PC-3 (cell line): ENCODE measurements around the gene PCED1B. TPM values are rescaled to one million over a fixed set of nuclear protein-coding genes. Genes with fewer than 3 reads are reported as not detected.

Source experiments
- ATAC-seq: fragments of 200-7000 bp; cut with Tn5 transposase; 2 replicates; pipeline ENCODE4 v1.9.1; 2020; ENCODE audit warnings: mild to moderate bottlenecking, moderate library complexity
- BruUV-seq: library from RNA; stranded (reverse); fragments of 400-500 nt; replicated peaks from 2 replicates; lab custom pipeline; 2021; lab: Mats Ljungman, UMichigan
- CTCF ChIA-PET: fragments of 300-600 bp; sonication (Branson Sonifier 250); formaldehyde crosslinking; loops from one replicate; lab custom pipeline; 2022; ENCODE audit warnings: antibody characterized with exemption; lab: Charles Lee
- POLR2A ChIA-PET: fragments of 300-600 bp; sonication (Branson Sonifier 250); formaldehyde crosslinking; loops from one replicate; lab custom pipeline; 2022; ENCODE audit warnings: antibody characterized with exemption; ENCODE audit not compliant: unreplicated experiment; lab: Charles Lee
- DNase-seq: peaks from one replicate; pipeline ENCODE4 v3.0.0-alpha.2; 2015
- H2AFZ ChIP-seq: fragments of 300-600 bp; sonication (generic); 2 replicates; pipeline ENCODE4 v1.6.0; 2016; ENCODE audit warnings: antibody characterized with exemption, low read length
- H3F3A ChIP-seq: fragments of 300-600 bp; sonication (generic); one replicate; pipeline ENCODE4 v1.6.0; 2017; ENCODE audit warnings: antibody characterized with exemption, low read length, control low read depth, mild to moderate bottlenecking; ENCODE audit not compliant: unreplicated experiment
- H3K27ac ChIP-seq: fragments of 300-600 bp; sonication (generic); 2 replicates; pipeline ENCODE4 v1.5.1; 2016; ENCODE audit warnings: mild to moderate bottlenecking, low read length
- H3K27me3 ChIP-seq: fragments of 300-600 bp; sonication (generic); 2 replicates; pipeline ENCODE4 v1.6.1; 2016; ENCODE audit warnings: low read length, mixed read lengths
- H3K36me3 ChIP-seq: fragments of 300-600 bp; sonication (generic); 2 replicates; pipeline ENCODE4 v1.6.1; 2016; ENCODE audit warnings: low read depth, mixed run types, low read length, mixed read lengths
- H3K4me1 ChIP-seq: fragments of 300-600 bp; sonication (generic); 2 replicates; pipeline ENCODE4 v1.5.1; 2016; ENCODE audit warnings: low read length; ENCODE audit not compliant: insufficient read depth
- H3K4me2 ChIP-seq: fragments of 300-600 bp; sonication (generic); 2 replicates; pipeline ENCODE4 v1.6.0; 2016; ENCODE audit warnings: low read length
- H3K4me3 ChIP-seq: fragments of 300-600 bp; sonication (generic); 2 replicates; pipeline ENCODE4 v1.5.1; 2016; ENCODE audit warnings: mild to moderate bottlenecking, low read length, mixed read lengths
- H3K79me2 ChIP-seq: fragments of 300-600 bp; sonication (generic); 2 replicates; pipeline ENCODE4 v1.6.1; 2017; ENCODE audit warnings: low read length, mixed read lengths
- H3K9ac ChIP-seq: fragments of 300-600 bp; sonication (generic); 2 replicates; pipeline ENCODE4 v1.6.0; 2016; ENCODE audit warnings: mild to moderate bottlenecking, low read length
- H3K9me2 ChIP-seq: fragments of 300-600 bp; sonication (generic); replicated peaks from 2 replicates; pipeline ENCODE4 v1.6.1; 2016; ENCODE audit warnings: mixed run types, low read length, mixed read lengths
- H3K9me3 ChIP-seq: fragments of 300-600 bp; sonication (generic); 2 replicates; pipeline ENCODE4 v1.6.1; 2016; ENCODE audit warnings: low read length, mixed read lengths
- H4K20me1 ChIP-seq: fragments of 300-600 bp; sonication (generic); 2 replicates; pipeline ENCODE4 v1.6.1; 2016; ENCODE audit warnings: low read length, mixed read lengths
- CTCF ChIP-seq: fragments of 300-600 bp; sonication (generic); conservative IDR thresholded peaks from 2 replicates; pipeline ENCODE4 v1.5.1; 2017; ENCODE audit warnings: antibody characterized with exemption, low read depth, mild to moderate bottlenecking, low read length
- EZH2 ChIP-seq: fragments of 300-600 bp; sonication (generic); IDR thresholded peaks from one replicate; pipeline ENCODE4 v1.6.1; 2017; ENCODE audit warnings: antibody characterized with exemption, mild to moderate bottlenecking, low read length; ENCODE audit not compliant: unreplicated experiment
- EZH2phosphoT487 ChIP-seq: fragments of 300-600 bp; sonication (generic); IDR thresholded peaks from 2 replicates; pipeline ENCODE4 v1.6.1; 2018; ENCODE audit warnings: mild to moderate bottlenecking, antibody characterized with exemption, low read length, borderline replicate concordance
- intact Hi-C: fragments of 100-400 bp; cut with micrococcal nuclease; formaldehyde crosslinking; loops from 2 replicates; pipeline ENCODE4 v1.9.0; 2023
- microRNA-seq: library from miRNA; unstranded; fragments of <30 nt; microRNA quantifications from one replicate; pipeline ENCODE4 v1.1.0, GENCODE V29; 2020; ENCODE audit not compliant: unreplicated experiment
- total RNA-seq: library from RNA; depleted of rRNA; stranded (reverse); fragments of >200 nt; gene quantifications from 2 replicates; pipeline ENCODE4 v1.2.3, GENCODE V29; 2014; rRNA removed

The PCED1B gene
- total RNA-seq, 1 experiment from 2014 or later, result 1.0 TPM

- DNase-seq, result peak; percentile 49
- BruUV-seq, result no TSS peak
- TF ChIP-seq EZH2 (no peak), CTCF (no peak), EZH2phosphoT487 (no peak)
- Histone ChIP-seq H3K9me3 (no peaks in the 10 kb centered on the region), H3K4me3 (no peak overlapping the region), H3K4me1 (peaks cover 38% of the 10 kb centered on the region), H2AFZ (no peak overlapping the region), H3K27me3 (no peaks in the 10 kb centered on the region), H3K79me2 (no peaks in the 10 kb centered on the region), H3K9me2 (no peaks in the 10 kb centered on the region), H3K9ac (no peak overlapping the region), H3K27ac (0 out of 2 replicates have a peak overlapping the region, but pooled peaks have one; percentile 7), H3K4me2 (no peak overlapping the region), H3K36me3 (no peaks in the 10 kb centered on the region), H4K20me1 (no peaks in the 10 kb centered on the region), H3F3A (peaks cover 3% of the 10 kb centered on the region)
- CTCF ChIA-PET, result no interaction called here
- ATAC-seq, result no peak
- POLR2A ChIA-PET, result no interaction called here
- intact Hi-C loops, result no loop called here
Measured at GRCh38 chr12:47281667-47282171, 202.3 kb downstream of the PCED1B start.

- Histone ChIP-seq H3K27me3 (no peaks in the 10 kb centered on the region), H3K4me3 (no peak overlapping the region), H3K79me2 (no peaks in the 10 kb centered on the region), H4K20me1 (no peaks in the 10 kb centered on the region), H3K4me1 (peaks cover 33% of the 10 kb centered on the region), H3K9me2 (no peaks in the 10 kb centered on the region), H3K4me2 (no peak overlapping the region), H2AFZ (no peak overlapping the region), H3F3A (peaks cover 2% of the 10 kb centered on the region), H3K36me3 (no peaks in the 10 kb centered on the region), H3K9ac (no peak overlapping the region), H3K27ac (no peak overlapping the region), H3K9me3 (no peaks in the 10 kb centered on the region)
- ChIA-PET CTCF (interaction anchor here (0.7 kb wide), 1 partner anchor 204 kb away, joined by 4 read pairs; no protein-coding TSS in a partner anchor), POLR2A (no interaction called here)
- ATAC-seq (no peak), DNase-seq (no peak)
- intact Hi-C loops, result no loop called here
- TF ChIP-seq EZH2phosphoT487, result no peak
- no peak for TF ChIP-seq EZH2
- no peak for TF ChIP-seq CTCF
- BruUV-seq, result no TSS peak
Measured at GRCh38 chr12:47282206-47282605, 202.8 kb downstream of the PCED1B start.

Small RNA genes lying within 50 kb of the gene (microRNA-seq; reads per million reads assigned to microRNA genes)
- gene MIR4698, result not detected

Other genes starting within 250 kb of the PCED1B start
- gene AMIGO2, start 338 bp downstream of the PCED1B start, total RNA-seq, result 19.3 and 22.2 TPM in 2 replicates